Activated CD4-positive, alpha-beta memory T cell treated with anti-CD3 and anti-CD28 coated beads, Interleukin-2, amount 10 ng/mL, durations not matched to agents 7 days and 5 days (primary cell): ENCODE data around the gene KDR. TPM values are rescaled to one million over a fixed set of nuclear protein-coding genes. Genes with fewer than 3 reads are reported as not detected.

Source experiments
- CTCF ChIA-PET: fragments of 350-600 bp; sonication (Branson Sonifier 250); formaldehyde crosslinking; loops from one replicate; lab custom pipeline; 2021; ENCODE audit warnings: antibody characterized with exemption, inconsistent platforms; lab: Charles Lee
- POLR2A ChIA-PET: fragments of 350-600 bp; sonication (Branson Sonifier 250); formaldehyde crosslinking; loops from one replicate; lab custom pipeline; 2021; ENCODE audit warnings: antibody characterized with exemption; lab: Charles Lee
- DNase-seq: peaks from one replicate; pipeline ENCODE4 v3.0.0-alpha.2; 2020
- H3K27ac Mint-ChIP-seq: one replicate; pipeline ENCODE4 v1.8.0; 2021; ENCODE audit warnings: mild to moderate bottlenecking, mixed read lengths
- H3K27me3 Mint-ChIP-seq: one replicate; pipeline ENCODE4 v1.8.0; 2021; ENCODE audit warnings: mixed read lengths
- H3K36me3 Mint-ChIP-seq: one replicate; pipeline ENCODE4 v1.8.0; 2021; ENCODE audit warnings: low read depth, mixed read lengths
- H3K4me1 Mint-ChIP-seq: one replicate; pipeline ENCODE4 v1.8.0; 2021; ENCODE audit warnings: mixed read lengths
- H3K4me3 Mint-ChIP-seq: one replicate; pipeline ENCODE4 v1.8.0; 2021; ENCODE audit warnings: mild to moderate bottlenecking, mixed read lengths
- H3K9me3 Mint-ChIP-seq: one replicate; pipeline ENCODE4 v1.8.0; 2021; ENCODE audit warnings: mixed read lengths
- total RNA-seq, 2 experiments: library from RNA; stranded (reverse); gene quantifications; one replicate each; pipeline ENCODE4 v1.2.3, GENCODE V29; 2021

The KDR gene
- total RNA-seq, 2 experiments from 2014 or later: not detected

DNA sequence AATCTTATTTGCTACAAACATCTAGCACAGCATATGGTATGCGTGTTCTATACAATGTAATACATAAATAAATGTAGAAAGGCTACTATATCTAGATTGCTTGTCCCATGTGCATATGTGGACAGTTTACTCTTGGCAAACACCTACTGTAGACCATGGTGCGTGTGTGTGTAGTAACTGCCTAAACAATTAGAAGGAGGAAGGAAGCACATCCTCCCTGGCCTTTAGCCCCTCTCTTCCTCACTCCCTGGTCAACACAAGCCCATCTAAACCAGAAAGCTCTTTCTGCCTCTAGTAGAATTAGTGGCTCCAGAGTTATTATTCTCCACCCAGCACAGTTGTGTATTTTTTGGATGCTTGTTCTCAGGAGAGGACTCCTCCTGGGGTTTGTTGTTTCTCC is 73.9 kb downstream of the KDR start:
- Mint-ChIP-seq H3K36me3 (no peaks in the 10 kb centered on the region), H3K9me3 (peaks cover under 1% of the 10 kb centered on the region), H3K4me3 (no peak overlapping the region), H3K27ac (no peak overlapping the region), H3K27me3 (no peaks in the 10 kb centered on the region), H3K4me1 (no peaks in the 10 kb centered on the region)
- ChIA-PET POLR2A (no interaction called here), CTCF (no interaction called here)
- no peak for DNase-seq

DNA sequence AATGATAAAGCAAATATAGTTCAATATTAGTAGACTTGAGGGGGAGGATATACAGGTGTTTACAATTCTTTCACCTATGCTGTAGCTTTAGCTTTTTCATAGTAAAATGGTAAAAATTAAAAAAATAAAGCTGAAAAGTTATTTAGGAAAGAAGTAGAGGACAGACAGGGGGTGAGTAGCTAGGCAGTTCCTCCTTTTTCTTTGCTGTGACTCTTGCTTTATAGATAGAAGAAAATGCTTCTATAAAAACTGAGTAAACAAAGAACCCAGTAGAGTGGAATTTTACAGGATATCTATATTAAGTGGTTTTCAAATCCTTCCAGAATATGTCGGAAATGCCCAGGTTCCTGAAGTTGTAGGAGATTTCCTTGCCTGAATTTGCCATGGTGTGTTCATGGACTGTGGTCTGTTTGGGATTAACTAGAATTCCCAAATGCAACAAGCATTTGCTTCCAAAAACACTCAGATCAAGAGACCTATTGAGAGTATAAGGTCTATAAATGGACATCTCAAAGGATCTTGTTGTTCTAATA is 74.9 kb downstream of the KDR start:
- POLR2A ChIA-PET: no interaction called here
- Mint-ChIP-seq H3K4me1 (no peaks in the 10 kb centered on the region), H3K9me3 (peaks cover 1% of the 10 kb centered on the region), H3K4me3 (no peak overlapping the region), H3K36me3 (no peaks in the 10 kb centered on the region), H3K27me3 (no peaks in the 10 kb centered on the region), H3K27ac (no peak overlapping the region)
- DNase-seq: no peak
- CTCF ChIA-PET: no interaction called here

- Mint-ChIP-seq H3K4me1 (no peaks in the 10 kb centered on the region), H3K27ac (no peak overlapping the region), H3K27me3 (no peaks in the 10 kb centered on the region), H3K4me3 (no peak overlapping the region), H3K36me3 (no peaks in the 10 kb centered on the region), H3K9me3 (no peaks in the 10 kb centered on the region)
- CTCF ChIA-PET: no interaction called here
- POLR2A ChIA-PET: no interaction called here
- no peak for DNase-seq
These were observed 87.1 kb downstream of the KDR start for GRCh38 chr4:55038176-55038890.

- H3K27ac Mint-ChIP-seq: no peak overlapping the region
- POLR2A ChIA-PET: no interaction called here
- no peak overlapping the region for H3K4me3 Mint-ChIP-seq
- H3K36me3 Mint-ChIP-seq: no peaks in the 10 kb centered on the region
- DNase-seq: no peak
- no peaks in the 10 kb centered on the region for H3K4me1 Mint-ChIP-seq
- CTCF ChIA-PET: no interaction called here
- no peaks in the 10 kb centered on the region for H3K27me3 Mint-ChIP-seq
- H3K9me3 Mint-ChIP-seq: no peaks in the 10 kb centered on the region
These were observed 87.7 kb downstream of the KDR start for GRCh38 chr4:55037728-55038127.

GRCh38 chr4:55036405-55036804 is 89.0 kb downstream of the KDR start:
- DNase-seq: no peak
- H3K9me3 Mint-ChIP-seq: no peaks in the 10 kb centered on the region
- H3K36me3 Mint-ChIP-seq: no peaks in the 10 kb centered on the region
- H3K27ac Mint-ChIP-seq: no peak overlapping the region
- H3K27me3 Mint-ChIP-seq: no peaks in the 10 kb centered on the region
- ChIA-PET CTCF (no interaction called here), POLR2A (no interaction called here)
- H3K4me3 Mint-ChIP-seq: no peak overlapping the region
- no peaks in the 10 kb centered on the region for H3K4me1 Mint-ChIP-seq

DNA sequence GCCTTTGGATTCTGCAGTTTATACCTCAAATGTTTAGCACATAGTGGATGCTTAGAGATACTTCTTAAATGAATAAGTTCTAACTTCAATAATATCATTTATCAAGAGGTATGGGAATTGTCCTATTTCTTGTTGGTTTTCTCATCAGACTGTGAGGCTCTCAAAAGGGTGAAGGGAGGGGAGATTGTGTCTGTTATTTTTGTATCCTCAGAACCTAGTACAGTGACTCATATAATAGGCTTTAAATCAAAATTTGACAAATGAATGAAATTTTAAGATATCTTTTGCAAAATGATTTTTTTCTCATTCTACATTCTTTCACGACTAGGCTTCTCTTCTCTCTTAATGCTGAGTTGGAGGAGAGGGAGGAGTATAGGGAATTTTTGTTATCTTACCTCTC is 89.5 kb downstream of the KDR start:
- ChIA-PET CTCF (no interaction called here), POLR2A (no interaction called here)
- Mint-ChIP-seq H3K36me3 (no peaks in the 10 kb centered on the region), H3K27me3 (no peaks in the 10 kb centered on the region), H3K4me1 (no peaks in the 10 kb centered on the region), H3K9me3 (no peaks in the 10 kb centered on the region), H3K4me3 (no peak overlapping the region), H3K27ac (no peak overlapping the region)
- DNase-seq: no peak

DNA sequence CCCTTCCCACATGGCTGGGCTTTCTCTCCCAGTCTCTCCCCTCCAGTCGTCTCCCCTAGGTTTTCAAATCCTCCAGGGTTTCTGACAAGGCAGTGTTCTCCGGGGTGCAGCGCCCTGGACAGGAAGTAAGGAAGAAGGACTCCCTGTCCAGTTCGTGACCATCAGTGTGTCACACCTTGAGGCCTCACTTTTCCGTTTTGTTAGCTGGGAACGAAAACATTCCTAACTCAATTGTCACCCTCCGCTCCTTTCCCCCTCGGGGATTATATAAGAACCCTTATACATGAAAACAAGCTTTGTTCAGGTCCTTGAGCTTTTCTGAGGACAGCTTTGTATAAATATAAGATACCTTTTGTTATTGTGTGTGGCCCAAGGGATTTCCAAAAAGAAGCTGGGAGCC is 92.1 kb downstream of the KDR start:
- Mint-ChIP-seq H3K4me3 (no peak overlapping the region), H3K27me3 (no peaks in the 10 kb centered on the region), H3K4me1 (no peaks in the 10 kb centered on the region), H3K9me3 (no peaks in the 10 kb centered on the region), H3K36me3 (no peaks in the 10 kb centered on the region), H3K27ac (no peak overlapping the region)
- ChIA-PET POLR2A (no interaction called here), CTCF (no interaction called here)
- no peak for DNase-seq

DNA sequence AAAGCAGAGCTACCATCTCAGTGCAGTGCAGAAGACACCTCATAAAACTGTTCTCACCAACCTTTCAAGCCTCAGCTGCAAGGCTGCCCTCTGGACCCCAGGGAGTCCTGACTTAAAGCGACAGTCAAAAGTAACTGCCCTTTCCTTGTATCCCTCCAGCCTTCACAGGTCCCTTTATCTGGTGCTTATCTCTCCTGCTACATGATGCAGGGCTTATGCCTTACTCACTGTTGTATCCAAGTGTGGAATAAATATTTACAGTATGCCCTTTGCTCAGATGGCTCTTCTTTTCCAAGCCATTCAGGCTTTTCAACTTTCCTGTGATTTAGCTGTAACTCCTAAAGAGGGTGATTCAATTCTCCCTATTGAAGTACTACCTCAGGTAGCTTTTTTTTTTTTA is 92.6 kb downstream of the KDR start:
- no peaks in the 10 kb centered on the region for H3K36me3 Mint-ChIP-seq
- H3K27me3 Mint-ChIP-seq: no peaks in the 10 kb centered on the region
- H3K4me1 Mint-ChIP-seq: no peaks in the 10 kb centered on the region
- ChIA-PET POLR2A (no interaction called here), CTCF (no interaction called here)
- H3K4me3 Mint-ChIP-seq: no peak overlapping the region
- H3K9me3 Mint-ChIP-seq: no peaks in the 10 kb centered on the region
- H3K27ac Mint-ChIP-seq: no peak overlapping the region
- no peak for DNase-seq

GRCh38 chr4:55032179-55032578 is 93.2 kb downstream of the KDR start:
- DNase-seq: no peak
- H3K4me3 Mint-ChIP-seq: no peak overlapping the region
- ChIA-PET CTCF (no interaction called here), POLR2A (no interaction called here)
- H3K27ac Mint-ChIP-seq: no peak overlapping the region
- H3K36me3 Mint-ChIP-seq: no peaks in the 10 kb centered on the region
- no peaks in the 10 kb centered on the region for H3K9me3 Mint-ChIP-seq
- no peaks in the 10 kb centered on the region for H3K27me3 Mint-ChIP-seq
- no peaks in the 10 kb centered on the region for H3K4me1 Mint-ChIP-seq

DNA sequence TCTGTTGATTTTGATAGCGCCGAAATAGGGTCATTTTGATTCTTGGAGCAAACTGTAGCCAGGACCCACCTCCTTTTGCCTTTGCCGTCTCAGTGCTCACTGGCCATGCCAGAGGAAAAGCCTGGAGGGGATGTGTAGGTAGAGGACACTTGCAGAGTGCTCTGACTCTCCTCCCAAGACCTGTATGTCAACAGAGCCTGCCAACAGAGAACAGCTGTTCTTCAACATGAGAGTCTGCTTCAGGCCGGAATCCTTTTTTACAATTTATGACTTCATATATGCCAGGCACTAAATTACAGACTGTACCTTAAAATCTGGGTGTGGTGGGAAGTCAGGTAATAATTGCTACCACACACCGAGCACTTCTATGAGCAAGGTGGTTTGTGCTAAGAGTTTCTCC is 94.2 kb downstream of the KDR start:
- POLR2A ChIA-PET: no interaction called here
- Mint-ChIP-seq H3K27ac (no peak overlapping the region), H3K36me3 (no peaks in the 10 kb centered on the region), H3K4me1 (no peaks in the 10 kb centered on the region), H3K4me3 (no peak overlapping the region), H3K9me3 (no peaks in the 10 kb centered on the region), H3K27me3 (no peaks in the 10 kb centered on the region)
- CTCF ChIA-PET: no interaction called here
- DNase-seq: no peak

DNA sequence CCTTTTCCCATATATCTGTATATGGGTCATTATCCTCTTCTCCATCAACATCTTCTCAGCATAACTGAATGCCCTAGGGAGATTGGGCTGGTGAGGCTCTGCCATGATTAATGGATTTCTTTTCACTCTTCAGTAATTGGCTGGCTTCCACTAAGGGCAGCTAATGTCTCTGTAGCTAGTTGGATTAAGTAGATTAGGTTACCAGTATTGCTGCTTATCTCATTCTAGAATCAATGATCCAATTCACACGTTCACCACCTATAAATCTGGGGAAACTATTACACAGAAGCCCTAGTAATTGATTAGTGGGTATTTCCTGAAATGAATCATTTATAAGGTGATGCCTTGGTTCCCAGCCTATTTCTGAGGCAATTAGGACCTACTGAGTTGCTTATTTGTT is 94.8 kb downstream of the KDR start:
- DNase-seq: no peak
- H3K9me3 Mint-ChIP-seq: no peaks in the 10 kb centered on the region
- H3K4me1 Mint-ChIP-seq: no peaks in the 10 kb centered on the region
- ChIA-PET CTCF (no interaction called here), POLR2A (no interaction called here)
- H3K27ac Mint-ChIP-seq: no peak overlapping the region
- no peak overlapping the region for H3K4me3 Mint-ChIP-seq
- no peaks in the 10 kb centered on the region for H3K36me3 Mint-ChIP-seq
- H3K27me3 Mint-ChIP-seq: no peaks in the 10 kb centered on the region

GRCh38 chr4:55029821-55030503 is 95.4 kb downstream of the KDR start:
- Mint-ChIP-seq H3K4me3 (no peak overlapping the region), H3K27ac (no peak overlapping the region), H3K36me3 (no peaks in the 10 kb centered on the region), H3K9me3 (no peaks in the 10 kb centered on the region), H3K4me1 (no peaks in the 10 kb centered on the region), H3K27me3 (no peaks in the 10 kb centered on the region)
- no peak for DNase-seq
- ChIA-PET CTCF (no interaction called here), POLR2A (no interaction called here)

DNA sequence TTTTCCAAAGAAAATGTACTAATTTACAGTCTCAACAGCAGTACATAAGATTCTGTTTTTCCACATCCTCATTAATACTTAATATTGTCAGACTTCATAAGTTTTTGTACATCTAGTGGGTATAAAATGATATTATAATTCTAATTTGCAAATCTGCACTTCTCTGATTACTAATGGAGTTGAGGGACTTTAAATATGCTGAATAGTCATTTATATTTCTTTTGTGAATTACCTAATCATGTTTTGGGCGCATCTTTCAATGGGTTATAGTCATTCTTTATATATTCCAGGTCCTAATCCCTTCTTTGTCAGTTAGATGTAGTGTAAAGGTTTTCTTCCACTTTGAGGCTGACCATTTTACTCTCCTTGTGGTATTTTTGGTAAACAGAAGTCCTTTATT is 96.1 kb downstream of the KDR start:
- POLR2A ChIA-PET: no interaction called here
- no peaks in the 10 kb centered on the region for H3K36me3 Mint-ChIP-seq
- no peaks in the 10 kb centered on the region for H3K27me3 Mint-ChIP-seq
- no peak overlapping the region for H3K4me3 Mint-ChIP-seq
- no peak overlapping the region for H3K27ac Mint-ChIP-seq
- H3K9me3 Mint-ChIP-seq: no peaks in the 10 kb centered on the region
- DNase-seq: no peak
- CTCF ChIA-PET: no interaction called here
- no peaks in the 10 kb centered on the region for H3K4me1 Mint-ChIP-seq
